D721Med (cell line): ENCODE measurements around the gene CASQ1.

Source experiments
- DNase-seq: peaks from one replicate; pipeline ENCODE4 v3.0.0; 2011; ENCODE audit warnings: low spot score; ENCODE audit not compliant: insufficient read length
- FAIRE-seq: peaks from 2 replicates; lab custom pipeline; 2011; peaks lifted over from hg19 to GRCh38; lab: Jason Lieb, UNC
- TF ChIP-seq, protein P1 (sequence below): IDR thresholded peaks from 2 replicates; pipeline ENCODE4 v1.5.1; 2012; ENCODE audit warnings: mild to moderate bottlenecking, control low read depth; ENCODE audit not compliant: insufficient read depth; ENCODE audit errors: missing control alignments

Gene CASQ1

GRCh38 chr1:160244209-160244608, 53.8 kb downstream of the CASQ1 start:
- DNase-seq = no peak
- TF ChIP-seq, protein P1, sequence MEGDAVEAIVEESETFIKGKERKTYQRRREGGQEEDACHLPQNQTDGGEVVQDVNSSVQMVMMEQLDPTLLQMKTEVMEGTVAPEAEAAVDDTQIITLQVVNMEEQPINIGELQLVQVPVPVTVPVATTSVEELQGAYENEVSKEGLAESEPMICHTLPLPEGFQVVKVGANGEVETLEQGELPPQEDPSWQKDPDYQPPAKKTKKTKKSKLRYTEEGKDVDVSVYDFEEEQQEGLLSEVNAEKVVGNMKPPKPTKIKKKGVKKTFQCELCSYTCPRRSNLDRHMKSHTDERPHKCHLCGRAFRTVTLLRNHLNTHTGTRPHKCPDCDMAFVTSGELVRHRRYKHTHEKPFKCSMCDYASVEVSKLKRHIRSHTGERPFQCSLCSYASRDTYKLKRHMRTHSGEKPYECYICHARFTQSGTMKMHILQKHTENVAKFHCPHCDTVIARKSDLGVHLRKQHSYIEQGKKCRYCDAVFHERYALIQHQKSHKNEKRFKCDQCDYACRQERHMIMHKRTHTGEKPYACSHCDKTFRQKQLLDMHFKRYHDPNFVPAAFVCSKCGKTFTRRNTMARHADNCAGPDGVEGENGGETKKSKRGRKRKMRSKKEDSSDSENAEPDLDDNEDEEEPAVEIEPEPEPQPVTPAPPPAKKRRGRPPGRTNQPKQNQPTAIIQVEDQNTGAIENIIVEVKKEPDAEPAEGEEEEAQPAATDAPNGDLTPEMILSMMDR = no peak
- FAIRE-seq = no peak

- no peak for FAIRE-seq
- TF ChIP-seq, protein P1 = no peak
- no peak for DNase-seq
Observed at GRCh38 chr1:160245434-160245833, 55.1 kb downstream of the CASQ1 start.

GRCh38 chr1:160247053-160247452, 56.7 kb downstream of the CASQ1 start:
- FAIRE-seq (no peak), DNase-seq (no peak)
- TF ChIP-seq, protein P1 = no peak

DNA sequence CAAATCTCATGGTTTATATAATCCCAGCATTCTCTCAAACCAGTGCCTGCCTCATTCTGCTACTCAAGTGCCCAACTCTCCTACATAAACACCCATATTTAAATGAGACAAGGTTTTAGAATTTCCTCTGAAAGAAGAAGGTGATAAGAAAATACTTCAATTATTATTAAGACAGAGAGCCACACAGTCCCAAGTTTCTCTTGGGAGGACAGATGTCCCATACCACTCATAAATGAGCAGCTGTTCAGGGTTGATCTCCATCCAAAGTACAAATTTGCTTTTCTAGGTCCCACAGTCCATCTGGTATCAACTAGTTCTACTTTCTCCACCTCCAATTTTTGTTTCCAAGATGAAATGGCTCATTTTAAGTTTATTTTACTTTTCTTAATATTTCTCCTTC, 60.6 kb downstream of the CASQ1 start:
- TF ChIP-seq, protein P1 = no peak
- no peak for DNase-seq
- no peak for FAIRE-seq
